Vagina (tissue), 2 donors: ENCODE data around the gene VEZT.

Experiments used
- POLR2AphosphoS5 ChIP-seq, 2 donors: sonication (generic); formaldehyde crosslinking; IDR thresholded peaks; one replicate each; pipeline ENCODE4 v1.9.0; 2017; ENCODE audit warnings: antibody characterized with exemption in 2 of 2, mild to moderate bottlenecking in 2 of 2, low read depth in 1 of 2; ENCODE audit not compliant: insufficient read depth in 1 of 2
- TF ChIP-seq, protein P1 (sequence below), 3 experiments: fragments of 450-650 bp in 2 of 3; fragments of 200-600 bp in 1 of 3; sonication (generic) in 1 of 3; IDR thresholded peaks; one replicate each; pipeline ENCODE4 v1.5.1; 2017 to 2019; ENCODE audit warnings: antibody characterized with exemption in 3 of 3, mild to moderate bottlenecking in 2 of 3, moderate library complexity in 2 of 3

DNA sequence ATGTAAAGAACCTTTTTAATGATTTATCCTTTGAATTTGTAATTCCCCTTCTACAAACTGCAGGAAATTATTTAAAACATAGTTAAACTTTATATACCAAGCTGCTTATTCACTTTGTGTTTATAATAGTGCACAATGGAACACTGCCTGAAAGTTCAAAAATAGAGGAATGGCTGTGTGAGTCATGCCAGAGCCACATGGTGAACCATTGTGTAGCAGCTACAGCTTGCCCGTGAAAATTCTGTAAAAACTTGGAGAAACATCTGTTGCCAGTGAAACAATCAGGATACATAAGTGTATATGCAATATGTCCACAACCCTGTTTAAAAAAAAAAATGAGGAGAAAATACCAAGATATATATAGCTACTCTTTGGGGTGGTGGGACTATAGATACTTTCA lies 59.5 kb downstream of the VEZT start:
- TF ChIP-seq, protein P1, sequence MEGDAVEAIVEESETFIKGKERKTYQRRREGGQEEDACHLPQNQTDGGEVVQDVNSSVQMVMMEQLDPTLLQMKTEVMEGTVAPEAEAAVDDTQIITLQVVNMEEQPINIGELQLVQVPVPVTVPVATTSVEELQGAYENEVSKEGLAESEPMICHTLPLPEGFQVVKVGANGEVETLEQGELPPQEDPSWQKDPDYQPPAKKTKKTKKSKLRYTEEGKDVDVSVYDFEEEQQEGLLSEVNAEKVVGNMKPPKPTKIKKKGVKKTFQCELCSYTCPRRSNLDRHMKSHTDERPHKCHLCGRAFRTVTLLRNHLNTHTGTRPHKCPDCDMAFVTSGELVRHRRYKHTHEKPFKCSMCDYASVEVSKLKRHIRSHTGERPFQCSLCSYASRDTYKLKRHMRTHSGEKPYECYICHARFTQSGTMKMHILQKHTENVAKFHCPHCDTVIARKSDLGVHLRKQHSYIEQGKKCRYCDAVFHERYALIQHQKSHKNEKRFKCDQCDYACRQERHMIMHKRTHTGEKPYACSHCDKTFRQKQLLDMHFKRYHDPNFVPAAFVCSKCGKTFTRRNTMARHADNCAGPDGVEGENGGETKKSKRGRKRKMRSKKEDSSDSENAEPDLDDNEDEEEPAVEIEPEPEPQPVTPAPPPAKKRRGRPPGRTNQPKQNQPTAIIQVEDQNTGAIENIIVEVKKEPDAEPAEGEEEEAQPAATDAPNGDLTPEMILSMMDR (IDR thresholded peaks at IDR 0.05) = no peak
- no peak for TF ChIP-seq POLR2AphosphoS5 (IDR thresholded peaks at IDR 0.05; ENCODE audit: insufficient read depth in 1 of 2, low read depth in 1 of 2)
